Neural progenitor cell (in vitro differentiated cells): ENCODE results near the gene FHL1. TPM values are rescaled to one million over a fixed set of nuclear protein-coding genes. Genes with fewer than 3 reads are reported as not detected.

Source experiments
- DNase-seq: peaks from one replicate; pipeline ENCODE4 v3.0.0-alpha.2; 2016; ENCODE audit warnings: low spot score
- H2AFZ ChIP-seq: fragments of 200-600 bp; sonication (generic); replicated peaks from 2 replicates; pipeline ENCODE4 v1.6.1; 2016; ENCODE audit warnings: antibody characterized with exemption
- H3F3A ChIP-seq: fragments of 200-600 bp; sonication (generic); 2 replicates; pipeline ENCODE4 v1.6.1; 2016; ENCODE audit warnings: antibody characterized with exemption, low read depth
- H3K27ac ChIP-seq: fragments of 200-600 bp; sonication (generic); 2 replicates; pipeline ENCODE4 v1.5.1; 2016; ENCODE audit warnings: mild to moderate bottlenecking
- H3K27me3 ChIP-seq: fragments of 200-600 bp; sonication (generic); 2 replicates; pipeline ENCODE4 v1.6.1; 2016; ENCODE audit warnings: mild to moderate bottlenecking, moderate library complexity
- H3K36me3 ChIP-seq: fragments of 200-600 bp; sonication (generic); 2 replicates; pipeline ENCODE4 v1.5.1; 2016
- H3K4me1 ChIP-seq: fragments of 200-600 bp; sonication (generic); 2 replicates; pipeline ENCODE4 v1.6.1; 2016; ENCODE audit warnings: mixed run types
- H3K4me2 ChIP-seq: fragments of 200-600 bp; sonication (generic); 2 replicates; pipeline ENCODE4 v1.6.1; 2016
- H3K4me3 ChIP-seq: fragments of 200-600 bp; sonication (generic); 2 replicates; pipeline ENCODE4 v1.5.1; 2016
- H3K79me2 ChIP-seq: fragments of 200-600 bp; sonication (generic); 2 replicates; pipeline ENCODE4 v1.6.1; 2016; ENCODE audit warnings: low read depth
- H3K9ac ChIP-seq: fragments of 200-600 bp; sonication (generic); 2 replicates; pipeline ENCODE4 v1.6.1; 2016
- H3K9me3 ChIP-seq: fragments of 200-600 bp; sonication (generic); 2 replicates; pipeline ENCODE4 v1.5.1; 2016; ENCODE audit warnings: low read depth
- H4K20me1 ChIP-seq: fragments of 200-600 bp; sonication (generic); 2 replicates; pipeline ENCODE4 v1.6.1; 2016; ENCODE audit warnings: low read depth
- H3K27ac Mint-ChIP-seq: 3 replicates; pipeline ENCODE4 v1.8.0; 2021; ENCODE audit warnings: mixed read lengths
- H3K27me3 Mint-ChIP-seq: 2 replicates; pipeline ENCODE4 v1.8.0; 2022; ENCODE audit warnings: low read depth, mild to moderate bottlenecking, inconsistent platforms, moderate library complexity, mixed read lengths; ENCODE audit not compliant: insufficient read depth
- H3K36me3 Mint-ChIP-seq: 3 replicates; pipeline ENCODE4 v1.8.0; 2021; ENCODE audit warnings: mixed read lengths
- H3K4me1 Mint-ChIP-seq: 3 replicates; pipeline ENCODE4 v1.8.0; 2021; ENCODE audit warnings: mixed read lengths
- H3K4me3 Mint-ChIP-seq: 3 replicates; pipeline ENCODE4 v1.8.0; 2021; ENCODE audit warnings: mild to moderate bottlenecking, moderate library complexity, mixed read lengths
- H3K9me3 Mint-ChIP-seq: 3 replicates; pipeline ENCODE4 v1.8.0; 2020; ENCODE audit warnings: mixed read lengths
- EZH2 ChIP-seq: fragments of 200-600 bp; sonication (generic); IDR thresholded peaks from 2 replicates; pipeline ENCODE4 v1.6.1; 2017; ENCODE audit warnings: antibody characterized with exemption, mild to moderate bottlenecking, moderate library complexity
- EZH2phosphoT487 ChIP-seq: fragments of 200-600 bp; sonication (generic); IDR thresholded peaks from 2 replicates; pipeline ENCODE4 v1.6.1; 2017; ENCODE audit warnings: antibody characterized with exemption
- total RNA-seq: library from RNA; depleted of rRNA; stranded (reverse); fragments of >200 nt; gene quantifications from 2 replicates; pipeline ENCODE4 v1.2.3, GENCODE V29; 2015; ENCODE audit warnings: low replicate concordance
- TF ChIP-seq, protein P1 (sequence below): fragments of 200-600 bp; sonication (generic); IDR thresholded peaks from 2 replicates; pipeline ENCODE4 v1.5.1; 2017; ENCODE audit warnings: antibody characterized with exemption, mild to moderate bottlenecking

Gene FHL1
- total RNA-seq, 1 donor from 2014 or later, result 67.6 TPM

DNA sequence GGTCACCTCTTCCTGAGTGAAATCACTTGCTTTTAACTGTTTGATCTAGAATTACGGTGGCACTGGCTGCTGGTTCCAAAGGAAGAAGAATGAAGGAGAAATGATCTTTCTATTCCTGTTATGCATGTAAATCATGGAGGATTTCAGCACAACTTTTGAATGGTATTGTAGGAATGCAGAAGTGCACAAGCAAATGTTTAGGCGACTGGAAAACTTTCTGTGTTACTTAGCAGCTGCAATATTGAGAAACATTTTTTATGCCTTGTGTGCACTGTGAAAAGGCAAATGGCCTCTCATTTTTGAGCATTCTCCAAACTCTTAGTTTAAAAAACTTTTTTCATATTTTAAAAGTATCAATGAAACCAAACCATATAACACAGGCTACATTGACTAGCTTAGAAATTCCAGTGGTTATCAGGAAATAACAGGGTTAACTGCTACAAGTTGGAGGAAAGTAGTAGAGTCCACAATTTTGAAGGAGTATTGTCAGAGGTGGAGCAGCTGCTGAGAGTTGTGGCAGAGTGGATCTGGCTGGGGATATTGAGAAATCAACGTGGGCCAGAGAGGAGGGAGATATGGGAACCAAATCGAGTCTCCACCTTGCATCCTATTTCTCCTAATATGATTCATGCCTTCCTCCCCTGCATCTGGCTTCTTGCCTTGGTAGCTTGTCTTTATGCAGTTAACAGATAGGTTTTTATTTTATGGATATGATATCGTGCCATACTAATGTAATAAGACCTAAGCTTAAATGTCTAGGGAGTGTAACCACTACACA lies 32.0 kb upstream of the FHL1 start:
- TF ChIP-seq EZH2phosphoT487 (no peak), EZH2 (no peak)
- TF ChIP-seq, protein P1, sequence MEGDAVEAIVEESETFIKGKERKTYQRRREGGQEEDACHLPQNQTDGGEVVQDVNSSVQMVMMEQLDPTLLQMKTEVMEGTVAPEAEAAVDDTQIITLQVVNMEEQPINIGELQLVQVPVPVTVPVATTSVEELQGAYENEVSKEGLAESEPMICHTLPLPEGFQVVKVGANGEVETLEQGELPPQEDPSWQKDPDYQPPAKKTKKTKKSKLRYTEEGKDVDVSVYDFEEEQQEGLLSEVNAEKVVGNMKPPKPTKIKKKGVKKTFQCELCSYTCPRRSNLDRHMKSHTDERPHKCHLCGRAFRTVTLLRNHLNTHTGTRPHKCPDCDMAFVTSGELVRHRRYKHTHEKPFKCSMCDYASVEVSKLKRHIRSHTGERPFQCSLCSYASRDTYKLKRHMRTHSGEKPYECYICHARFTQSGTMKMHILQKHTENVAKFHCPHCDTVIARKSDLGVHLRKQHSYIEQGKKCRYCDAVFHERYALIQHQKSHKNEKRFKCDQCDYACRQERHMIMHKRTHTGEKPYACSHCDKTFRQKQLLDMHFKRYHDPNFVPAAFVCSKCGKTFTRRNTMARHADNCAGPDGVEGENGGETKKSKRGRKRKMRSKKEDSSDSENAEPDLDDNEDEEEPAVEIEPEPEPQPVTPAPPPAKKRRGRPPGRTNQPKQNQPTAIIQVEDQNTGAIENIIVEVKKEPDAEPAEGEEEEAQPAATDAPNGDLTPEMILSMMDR, result no peak
- Histone ChIP-seq H4K20me1 (no peaks in the 10 kb centered on the region), H3K9me3 (no peaks in the 10 kb centered on the region), H3K36me3 (no peaks in the 10 kb centered on the region), H3K9ac (no peak overlapping the region), H3K4me1 (no peaks in the 10 kb centered on the region), H3F3A (no peaks in the 10 kb centered on the region), H2AFZ (no peak overlapping the region), H3K4me3 (no peak overlapping the region), H3K79me2 (no peaks in the 10 kb centered on the region), H3K27ac (no peak overlapping the region), H3K27me3 (no peaks in the 10 kb centered on the region), H3K4me2 (no peak overlapping the region)
- Mint-ChIP-seq H3K9me3 (peaks cover 9% of the 10 kb centered on the region), H3K27me3 (peaks cover 2% of the 10 kb centered on the region), H3K4me3 (no peak overlapping the region), H3K36me3 (no peaks in the 10 kb centered on the region), H3K27ac (no peak overlapping the region), H3K4me1 (no peaks in the 10 kb centered on the region)
- no peak for DNase-seq

DNA sequence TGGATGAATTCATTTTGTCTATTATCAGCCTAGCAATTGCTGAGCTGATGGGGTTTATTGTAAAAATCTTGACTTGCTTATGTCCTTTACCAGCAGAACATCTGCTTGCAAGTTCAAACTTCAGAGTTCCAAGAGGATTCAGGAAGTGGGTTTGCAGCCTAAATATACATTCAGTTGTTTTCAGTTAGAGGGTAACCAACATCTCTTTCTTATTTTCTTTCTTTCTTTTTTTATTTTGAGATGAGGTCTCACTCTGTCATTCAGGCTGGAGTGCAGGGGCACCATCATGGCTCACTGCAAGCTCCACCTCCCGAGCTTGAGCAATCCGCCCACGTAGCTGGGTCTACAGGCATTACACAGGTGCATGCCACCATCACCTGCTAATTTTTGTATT lies 31.4 kb upstream of the FHL1 start:
- peaks cover 7% of the 10 kb centered on the region for H3K9me3 Mint-ChIP-seq
- H3K27me3 Mint-ChIP-seq, result peaks cover 2% of the 10 kb centered on the region
- H3K27me3 ChIP-seq, result no peaks in the 10 kb centered on the region
- H3K27ac Mint-ChIP-seq, result no peak overlapping the region
- H3K4me3 Mint-ChIP-seq, result no peak overlapping the region
- H3K9ac ChIP-seq, result no peak overlapping the region
- H3K4me1 Mint-ChIP-seq, result no peaks in the 10 kb centered on the region
- H3K4me1 ChIP-seq, result no peaks in the 10 kb centered on the region
- H3K27ac ChIP-seq, result no peak overlapping the region
- no peak for DNase-seq
- TF ChIP-seq EZH2phosphoT487, result no peak
- no peak for TF ChIP-seq EZH2
- TF ChIP-seq, protein P1, result no peak
- H3K36me3 Mint-ChIP-seq, result no peaks in the 10 kb centered on the region
- H3F3A ChIP-seq, result no peaks in the 10 kb centered on the region
- H3K36me3 ChIP-seq, result no peaks in the 10 kb centered on the region
- H3K4me2 ChIP-seq, result no peak overlapping the region
- H2AFZ ChIP-seq, result no peak overlapping the region
- H4K20me1 ChIP-seq, result no peaks in the 10 kb centered on the region
- H3K9me3 ChIP-seq, result no peaks in the 10 kb centered on the region
- no peaks in the 10 kb centered on the region for H3K79me2 ChIP-seq
- H3K4me3 ChIP-seq, result no peak overlapping the region

DNA sequence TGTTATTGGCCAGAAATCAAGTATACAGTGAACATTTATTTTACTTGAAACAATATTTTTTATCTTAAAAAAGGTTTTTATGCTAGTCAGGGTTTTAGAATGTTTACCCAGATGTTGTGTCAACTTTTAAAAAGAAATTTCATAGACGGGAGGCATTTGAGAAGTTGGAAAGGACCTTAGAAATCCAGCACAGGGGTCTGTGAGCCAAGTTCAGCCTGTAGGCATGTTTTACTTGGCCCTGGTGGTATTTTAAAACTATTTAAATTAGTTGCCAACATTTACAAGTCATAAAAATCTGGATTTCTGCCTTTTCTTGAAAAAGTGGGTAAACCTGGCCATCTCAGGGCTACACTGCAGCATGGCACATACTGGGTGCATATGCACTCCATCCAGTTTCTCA lies 25.5 kb upstream of the FHL1 start:
- Histone ChIP-seq H3K27me3 (no peaks in the 10 kb centered on the region), H3K9ac (no peak overlapping the region), H3K27ac (no peak overlapping the region), H3F3A (no peaks in the 10 kb centered on the region), H3K4me1 (no peaks in the 10 kb centered on the region), H3K36me3 (no peaks in the 10 kb centered on the region), H4K20me1 (no peaks in the 10 kb centered on the region), H3K9me3 (no peaks in the 10 kb centered on the region), H3K79me2 (no peaks in the 10 kb centered on the region), H3K4me3 (no peak overlapping the region), H2AFZ (no peak overlapping the region), H3K4me2 (no peak overlapping the region)
- Mint-ChIP-seq H3K36me3 (no peaks in the 10 kb centered on the region), H3K9me3 (peaks cover 14% of the 10 kb centered on the region), H3K27me3 (peaks cover 2% of the 10 kb centered on the region), H3K27ac (no peak overlapping the region), H3K4me3 (no peak overlapping the region), H3K4me1 (peaks cover 3% of the 10 kb centered on the region)
- no peak for DNase-seq
- TF ChIP-seq, protein P1, result no peak
- TF ChIP-seq EZH2phosphoT487 (no peak), EZH2 (no peak)
